HepG2 (cell line): ENCODE data around the gene PROC. TPM values are rescaled to one million over a fixed set of nuclear protein-coding genes. Genes with fewer than 3 reads are reported as not detected.

Experiments
- AGO1 ChIP-seq: fragments of 200-400 bp; formaldehyde crosslinking; IDR thresholded peaks from 2 replicates; pipeline ENCODE4 v1.6.1; 2017; ENCODE audit warnings: mild to moderate bottlenecking, low read depth, low read length, moderate library complexity; ENCODE audit not compliant: poor library complexity, severe bottlenecking
- AHDC1 ChIP-seq: sonication (generic); formaldehyde crosslinking; IDR thresholded peaks from 2 replicates; pipeline ENCODE4 v1.5.1; 2020; ENCODE audit warnings: mild to moderate bottlenecking, missing genetic modification reagents, borderline replicate concordance
- ATAD3A ChIP-seq: sonication (generic); formaldehyde crosslinking; IDR thresholded peaks from 2 replicates; pipeline ENCODE4 v1.4.0; 2020; ENCODE audit warnings: missing genetic modification reagents
- HNF1B ChIP-seq: sonication (generic); formaldehyde crosslinking; IDR thresholded peaks from 2 replicates; pipeline ENCODE4 v1.5.1; 2020; ENCODE audit warnings: mild to moderate bottlenecking, moderate library complexity, missing genetic modification reagents
- MAFK ChIP-seq, 2 experiments: IDR thresholded peaks in 1 of 2; conservative IDR thresholded peaks in 1 of 2; 2 replicates each; pipeline ENCODE4 v1.6.1; 2011; ENCODE audit warnings: improper control_type of control experiment in 2 of 2, low read length in 2 of 2
- MEF2D ChIP-seq: sonication (generic); formaldehyde crosslinking; IDR thresholded peaks from 2 replicates; pipeline ENCODE4 v1.5.1; 2020; ENCODE audit warnings: mild to moderate bottlenecking, missing genetic modification reagents
- NFIC ChIP-seq: IDR thresholded peaks from 2 replicates; pipeline ENCODE4 v1.6.1; 2012; ENCODE audit warnings: mild to moderate bottlenecking, low read length, inconsistent platforms
- PCBP2 ChIP-seq: fragments of 200-400 bp; formaldehyde crosslinking; optimal IDR thresholded peaks from 2 replicates; pipeline ENCODE3; 2018; ENCODE audit warnings: low read length, low read depth; ENCODE audit not compliant: poor library complexity, severe bottlenecking
- PRPF4 ChIP-seq: fragments of 200-400 bp; formaldehyde crosslinking; IDR thresholded peaks from 2 replicates; pipeline ENCODE4 v1.6.1; 2016; ENCODE audit warnings: low read length, low read depth; ENCODE audit not compliant: poor library complexity, severe bottlenecking
- PTBP1 ChIP-seq: fragments of 200-400 bp; formaldehyde crosslinking; IDR thresholded peaks from 2 replicates; pipeline ENCODE4 v1.6.1; 2018; ENCODE audit warnings: low read length, low read depth; ENCODE audit not compliant: poor library complexity, severe bottlenecking
- SUZ12 ChIP-seq: fragments of 150-350 bp; IDR thresholded peaks from 2 replicates; pipeline ENCODE4 v1.6.1; 2014; ENCODE audit warnings: low read depth, low read length
- XBP1 ChIP-seq: sonication (generic); formaldehyde crosslinking; IDR thresholded peaks from 2 replicates; pipeline ENCODE4 v1.5.0; 2020; ENCODE audit warnings: missing genetic modification reagents
- ZFP41 ChIP-seq: sonication (generic); formaldehyde crosslinking; IDR thresholded peaks from 2 replicates; pipeline ENCODE4 v1.4.0; 2020; ENCODE audit warnings: mild to moderate bottlenecking, missing genetic modification reagents, borderline replicate concordance
- ZNF234 ChIP-seq: sonication (generic); formaldehyde crosslinking; conservative IDR thresholded peaks from 2 replicates; pipeline ENCODE4 v1.5.1; 2020; ENCODE audit warnings: mild to moderate bottlenecking, missing genetic modification reagents
- ZNF564 ChIP-seq: sonication (generic); formaldehyde crosslinking; IDR thresholded peaks from 2 replicates; pipeline ENCODE4 v1.8.1; 2023; ENCODE audit warnings: mild to moderate bottlenecking, missing genetic modification reagents
- ZNF652 ChIP-seq: IDR thresholded peaks from 2 replicates; pipeline ENCODE4 v1.6.1; 2016; ENCODE audit warnings: low read depth, borderline replicate concordance
- ZNF691 ChIP-seq: sonication (generic); formaldehyde crosslinking; IDR thresholded peaks from 2 replicates; pipeline ENCODE4 v1.4.0; 2020; ENCODE audit warnings: missing genetic modification reagents, low read depth, mild to moderate bottlenecking, borderline replicate concordance
- ZSCAN21 ChIP-seq: sonication (generic); formaldehyde crosslinking; IDR thresholded peaks from 2 replicates; pipeline ENCODE4 v1.8.0; 2022; ENCODE audit warnings: mild to moderate bottlenecking, missing genetic modification reagents, moderate library complexity, borderline replicate concordance
- polyA plus RNA-seq, 8 experiments: library from polyadenylated mRNA; depleted of rRNA in 3 of 8; stranded (reverse) in 7 of 8; unstranded in 1 of 8; fragments of >200 nt; fragmentation: Illumina TruSeq in 4 of 8; extraction: Trizol in 4 of 8; gene quantifications; 2 replicates each; pipeline versions ENCODE4 v1.2.1 to v1.2.3, GENCODE V29; 2011 to 2016; ENCODE audit warnings: low read depth in 4 of 8, missing spikeins in 1 of 8, mixed read lengths in 1 of 8; ENCODE audit not compliant: insufficient read depth in 1 of 8
- total RNA-seq, 5 experiments: library from RNA; depleted of rRNA; stranded (reverse); fragments of >200 nt; fragmentation: Illumina TruSeq; extraction: Trizol; gene quantifications; 2 replicates each; pipeline ENCODE4 v1.2.3, GENCODE V29; 2016; ENCODE audit warnings: low read depth in 1 of 5

PROC gene
- total and polyA plus RNA-seq, 2 of the 13 experiments (the other 11 are each of a cell fraction or from before 2014, with no cell fraction given), result 134 to 185 TPM

GRCh38 chr2:127420039-127420864, 2.0 kb downstream of the PROC start (continued):
- TF ChIP-seq PTBP1 (no peak), ZNF652 (no peak), XBP1 (CRISPR knock-in tag) (no peak), NFIC (no peak), ZNF691 (CRISPR knock-in tag) (peak; percentile 53; the same call in 1 of the 2 replicates), ZFP41 (CRISPR knock-in tag) (no peak), AHDC1 (CRISPR knock-in tag) (no peak), PCBP2 (peak; percentile 31), PRPF4 (no peak), ZSCAN21 (peak; percentile 2; the same call in 1 of the 2 replicates), AGO1 (no peak), MEF2D (CRISPR knock-in tag) (0 out of 2 replicates have a peak, but pooled peaks have one; percentile 4), ZNF564 (CRISPR knock-in tag) (no peak), SUZ12 (no peak), HNF1B (peak; percentile 51; the same call in 1 of the 2 replicates), MAFK (conservative IDR thresholded peaks at IDR 0.05 in 1 of 2, IDR thresholded peaks at IDR 0.05 in 1 of 2; ENCODE audit: low read length in 2 of 2) (no peak), ATAD3A (no peak), ZNF234 (CRISPR knock-in tag) (no peak)
